Parathyroid adenoma (tissue), 2 donors: ENCODE results near the gene BUB1.

Experiments
- H2AFZ ChIP-seq: fragments of 300-600 bp; sonication (generic); one replicate; pipeline ENCODE4 v1.7.0; 2017; ENCODE audit warnings: antibody characterized with exemption, mild to moderate bottlenecking
- H3K27ac ChIP-seq: fragments of 300-600 bp; sonication (generic); one replicate; pipeline ENCODE4 v1.7.0; 2017
- H3K27me3 ChIP-seq: fragments of 300-600 bp; sonication (generic); one replicate; pipeline ENCODE4 v1.7.0; 2017; ENCODE audit warnings: low read length; ENCODE audit not compliant: control insufficient read depth, insufficient read depth
- H3K36me3 ChIP-seq: fragments of 300-600 bp; sonication (generic); one replicate; pipeline ENCODE4 v1.7.0; 2017; ENCODE audit warnings: low read length; ENCODE audit not compliant: control insufficient read depth, insufficient read depth
- H3K4me1 ChIP-seq: fragments of 300-600 bp; sonication (generic); one replicate; pipeline ENCODE4 v1.7.0; 2017; ENCODE audit warnings: control low read depth
- H3K4me2 ChIP-seq: fragments of 300-600 bp; sonication (generic); one replicate; pipeline ENCODE4 v1.7.0; 2017; ENCODE audit warnings: low read length
- H3K4me3 ChIP-seq: fragments of 300-600 bp; sonication (generic); one replicate; pipeline ENCODE4 v1.7.0; 2017; ENCODE audit warnings: low read depth, low read length
- H3K79me2 ChIP-seq: fragments of 300-600 bp; sonication (generic); one replicate; pipeline ENCODE4 v1.7.0; 2017; ENCODE audit warnings: control low read depth
- H3K9ac ChIP-seq: fragments of 300-600 bp; sonication (generic); one replicate; pipeline ENCODE4 v1.7.0; 2017; ENCODE audit warnings: mild to moderate bottlenecking
- H3K9me3 ChIP-seq: fragments of 300-600 bp; sonication (generic); one replicate; pipeline ENCODE4 v1.7.0; 2017; ENCODE audit warnings: low read length; ENCODE audit not compliant: control insufficient read depth
- TF ChIP-seq, protein P1 (sequence below): fragments of 300-600 bp; sonication (generic); IDR thresholded peaks from one replicate; pipeline ENCODE4 v1.7.0; 2017; ENCODE audit warnings: antibody characterized with exemption, mild to moderate bottlenecking
- donor health status: primary hyperparathyroidism.

Gene BUB1

DNA sequence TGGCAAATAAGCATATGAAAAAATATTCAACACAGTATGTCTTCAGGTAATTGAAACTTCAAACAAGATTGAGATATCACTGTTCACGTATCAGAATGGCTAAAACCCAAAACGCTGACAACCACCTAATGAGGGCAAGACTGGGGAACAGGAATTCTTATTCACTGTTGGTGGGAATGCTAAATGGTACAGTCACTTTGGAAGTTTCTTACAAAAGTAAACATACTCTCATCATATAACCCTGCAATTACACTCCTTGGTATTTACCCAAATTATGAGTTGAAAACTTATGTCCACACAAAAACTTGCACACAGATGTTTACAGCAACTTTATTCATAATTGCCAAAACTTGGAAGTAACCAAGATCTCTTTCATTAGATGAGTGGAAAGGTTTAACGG lies 30.1 kb downstream of the BUB1 start:
- Histone ChIP-seq H3K4me3 (no peak overlapping the region), H3K36me3 (no peaks in the 10 kb centered on the region), H2AFZ (no peak overlapping the region), H3K4me1 (no peaks in the 10 kb centered on the region), H3K4me2 (no peak overlapping the region), H3K9ac (no peak overlapping the region), H3K27ac (no peak overlapping the region), H3K9me3 (no peaks in the 10 kb centered on the region), H3K79me2 (no peaks in the 10 kb centered on the region), H3K27me3 (no peaks in the 10 kb centered on the region)
- TF ChIP-seq, protein P1, sequence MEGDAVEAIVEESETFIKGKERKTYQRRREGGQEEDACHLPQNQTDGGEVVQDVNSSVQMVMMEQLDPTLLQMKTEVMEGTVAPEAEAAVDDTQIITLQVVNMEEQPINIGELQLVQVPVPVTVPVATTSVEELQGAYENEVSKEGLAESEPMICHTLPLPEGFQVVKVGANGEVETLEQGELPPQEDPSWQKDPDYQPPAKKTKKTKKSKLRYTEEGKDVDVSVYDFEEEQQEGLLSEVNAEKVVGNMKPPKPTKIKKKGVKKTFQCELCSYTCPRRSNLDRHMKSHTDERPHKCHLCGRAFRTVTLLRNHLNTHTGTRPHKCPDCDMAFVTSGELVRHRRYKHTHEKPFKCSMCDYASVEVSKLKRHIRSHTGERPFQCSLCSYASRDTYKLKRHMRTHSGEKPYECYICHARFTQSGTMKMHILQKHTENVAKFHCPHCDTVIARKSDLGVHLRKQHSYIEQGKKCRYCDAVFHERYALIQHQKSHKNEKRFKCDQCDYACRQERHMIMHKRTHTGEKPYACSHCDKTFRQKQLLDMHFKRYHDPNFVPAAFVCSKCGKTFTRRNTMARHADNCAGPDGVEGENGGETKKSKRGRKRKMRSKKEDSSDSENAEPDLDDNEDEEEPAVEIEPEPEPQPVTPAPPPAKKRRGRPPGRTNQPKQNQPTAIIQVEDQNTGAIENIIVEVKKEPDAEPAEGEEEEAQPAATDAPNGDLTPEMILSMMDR, result no peak

DNA sequence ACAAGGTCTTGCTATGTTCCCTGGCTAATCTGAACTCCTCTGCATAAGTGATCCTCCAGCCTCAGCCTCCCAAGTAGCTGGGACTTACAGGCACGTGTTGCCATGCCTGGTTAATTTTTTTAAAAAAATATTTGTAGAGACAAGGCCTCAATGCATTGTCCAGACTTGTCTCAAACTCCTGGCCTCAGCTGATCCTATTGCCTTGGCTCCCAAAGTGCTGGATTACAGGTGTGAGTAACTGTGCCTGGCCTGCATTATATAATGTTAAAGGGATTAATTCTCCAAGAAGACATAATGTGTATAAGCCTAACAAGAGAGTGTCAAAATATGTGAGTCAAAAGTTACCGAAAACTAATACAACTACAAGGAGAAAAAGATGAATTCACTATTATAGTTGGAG lies 32.2 kb downstream of the BUB1 start:
- no peak overlapping the region for H3K27ac ChIP-seq
- TF ChIP-seq, protein P1, result no peak
- H3K36me3 ChIP-seq, result no peaks in the 10 kb centered on the region

DNA sequence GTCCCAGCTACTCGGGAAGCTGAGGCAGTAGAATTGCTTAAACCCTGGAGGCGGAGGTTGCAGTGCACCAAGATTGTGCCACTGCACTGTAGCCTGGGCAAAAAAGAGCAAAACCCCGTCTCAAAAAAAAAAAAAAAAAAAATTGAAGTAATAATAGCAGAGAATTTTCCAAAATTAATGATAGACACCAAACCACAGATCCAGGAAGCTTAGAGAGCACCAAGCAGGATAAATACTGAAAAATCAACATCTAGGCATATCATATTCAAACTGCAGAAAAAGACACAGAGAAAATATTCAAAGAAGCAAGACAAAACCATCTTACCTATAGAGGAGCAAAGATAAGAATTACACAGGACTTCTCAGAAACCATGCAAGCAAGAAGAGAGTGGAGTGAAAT lies 33.5 kb downstream of the BUB1 start:
- Histone ChIP-seq H3K27me3 (no peaks in the 10 kb centered on the region), H3K36me3 (no peaks in the 10 kb centered on the region), H3K4me1 (no peaks in the 10 kb centered on the region), H3K9me3 (no peaks in the 10 kb centered on the region), H3K27ac (no peak overlapping the region), H3K4me2 (no peak overlapping the region), H3K4me3 (no peak overlapping the region), H3K9ac (no peak overlapping the region), H2AFZ (no peak overlapping the region), H3K79me2 (no peaks in the 10 kb centered on the region)
- TF ChIP-seq, protein P1, result no peak

More for the DNA sequence above, 32.2 kb downstream of the BUB1 start:
- no peaks in the 10 kb centered on the region for H3K4me1 ChIP-seq
- no peak overlapping the region for H3K9ac ChIP-seq
- no peaks in the 10 kb centered on the region for H3K27me3 ChIP-seq
- no peaks in the 10 kb centered on the region for H3K9me3 ChIP-seq
- H3K4me2 ChIP-seq, result no peak overlapping the region
- H3K4me3 ChIP-seq, result no peak overlapping the region
- H3K79me2 ChIP-seq, result no peaks in the 10 kb centered on the region
- no peak overlapping the region for H2AFZ ChIP-seq

DNA sequence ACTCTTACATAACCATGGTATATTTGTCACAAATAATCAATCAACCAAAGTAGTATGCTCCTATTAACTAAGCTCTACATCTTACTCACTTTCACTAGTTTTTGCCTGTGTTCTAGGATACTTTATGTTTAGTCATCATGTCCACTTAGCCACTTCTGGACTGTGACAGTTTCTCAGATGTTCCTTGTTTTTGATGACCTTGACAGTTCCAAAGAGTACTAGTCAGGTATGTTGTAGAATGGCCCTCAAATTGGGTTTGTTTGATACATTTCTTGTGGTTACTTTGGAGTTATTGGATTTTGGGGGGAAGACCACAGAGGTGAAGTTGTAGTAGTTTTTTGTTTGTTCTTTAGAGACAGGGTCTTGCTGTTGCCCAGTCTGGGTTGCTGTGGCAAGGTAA lies 35.5 kb downstream of the BUB1 start:
- Histone ChIP-seq H2AFZ (no peak overlapping the region), H3K9me3 (no peaks in the 10 kb centered on the region), H3K9ac (no peak overlapping the region), H3K4me3 (no peak overlapping the region), H3K4me1 (no peaks in the 10 kb centered on the region), H3K27ac (no peak overlapping the region), H3K4me2 (no peak overlapping the region), H3K79me2 (no peaks in the 10 kb centered on the region), H3K27me3 (no peaks in the 10 kb centered on the region), H3K36me3 (no peaks in the 10 kb centered on the region)
- TF ChIP-seq, protein P1, result no peak

DNA sequence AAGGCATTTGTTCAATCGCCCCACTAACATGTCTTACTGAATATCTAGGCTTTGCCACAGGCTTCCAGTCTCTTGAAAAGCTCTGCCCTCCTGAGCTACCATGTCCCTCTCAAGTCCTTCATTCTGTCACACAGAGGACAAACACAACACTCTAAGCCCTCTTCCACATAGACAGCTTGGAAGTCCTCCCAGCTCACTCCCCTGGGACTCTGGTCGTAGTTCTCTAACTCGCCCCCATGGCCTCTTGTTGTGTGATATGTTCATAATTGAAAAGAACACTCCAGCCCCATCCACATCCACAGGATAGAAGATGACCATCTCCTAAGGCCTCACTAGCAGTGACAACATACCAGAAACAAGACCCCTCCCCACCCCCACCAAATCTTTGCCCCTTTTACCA lies 37.9 kb downstream of the BUB1 start:
- no peak overlapping the region for H3K4me3 ChIP-seq
- H3K27ac ChIP-seq, result no peak overlapping the region
- H3K36me3 ChIP-seq, result no peaks in the 10 kb centered on the region
- H3K9me3 ChIP-seq, result no peaks in the 10 kb centered on the region
- no peak overlapping the region for H2AFZ ChIP-seq
- H3K27me3 ChIP-seq, result no peaks in the 10 kb centered on the region
- H3K4me1 ChIP-seq, result no peaks in the 10 kb centered on the region
- H3K9ac ChIP-seq, result no peak overlapping the region
- TF ChIP-seq, protein P1, result no peak
- H3K4me2 ChIP-seq, result no peak overlapping the region
- H3K79me2 ChIP-seq, result no peaks in the 10 kb centered on the region
